Astrocyte (in vitro differentiated cells and primary cell): ENCODE measurements around the gene BDNF. TPM values are rescaled to one million over a fixed set of nuclear protein-coding genes. Genes with fewer than 3 reads are reported as not detected.

Experiments used
- DNase-seq: peaks from one replicate; pipeline ENCODE4 v3.0.0-alpha.2; 2010; ENCODE audit warnings: low read depth
- FAIRE-seq: peaks from 2 replicates; lab custom pipeline; 2011; peaks lifted over from hg19 to GRCh38; lab: Jason Lieb, UNC
- H2AFZ ChIP-seq: 2 replicates; pipeline ENCODE4 v1.6.0; 2012; ENCODE audit warnings: low read depth, low read length, inconsistent platforms
- H3K27ac ChIP-seq: 2 replicates; pipeline ENCODE4 v1.5.1; 2011; ENCODE audit warnings: low read depth, low read length, inconsistent platforms
- H3K27me3 ChIP-seq: 2 replicates; pipeline ENCODE4 v1.6.0; 2011; ENCODE audit warnings: low read length, inconsistent platforms; ENCODE audit not compliant: insufficient read depth
- H3K36me3 ChIP-seq: 2 replicates; pipeline ENCODE4 v1.5.1; 2011; ENCODE audit warnings: low read length, inconsistent platforms; ENCODE audit not compliant: insufficient read depth
- H3K4me1 ChIP-seq: 2 replicates; pipeline ENCODE4 v1.5.1; 2011; ENCODE audit warnings: low read length, inconsistent platforms; ENCODE audit not compliant: insufficient read depth
- H3K4me2 ChIP-seq: 2 replicates; pipeline ENCODE4 v1.6.0; 2012; ENCODE audit warnings: low read length, inconsistent platforms
- H3K4me3 ChIP-seq: 2 replicates; pipeline ENCODE4 v1.5.1; 2011; ENCODE audit warnings: low read depth, mild to moderate bottlenecking, low read length, inconsistent platforms; ENCODE audit not compliant: insufficient read depth
- H3K79me2 ChIP-seq: 2 replicates; pipeline ENCODE4 v1.6.0; 2012; ENCODE audit warnings: mild to moderate bottlenecking, low read length, inconsistent platforms; ENCODE audit not compliant: insufficient read depth
- H3K9ac ChIP-seq: 2 replicates; pipeline ENCODE4 v1.6.0; 2012; ENCODE audit warnings: mild to moderate bottlenecking, low read length, inconsistent platforms
- H3K9me3 ChIP-seq: 2 replicates; pipeline ENCODE4 v1.5.1; 2012; ENCODE audit warnings: low read depth, mild to moderate bottlenecking, low read length, inconsistent platforms; ENCODE audit not compliant: insufficient read depth
- H4K20me1 ChIP-seq: 2 replicates; pipeline ENCODE4 v1.6.0; 2012; ENCODE audit warnings: low read length, inconsistent platforms; ENCODE audit not compliant: insufficient read depth
- H3K27ac Mint-ChIP-seq: one replicate; pipeline ENCODE4 v1.8.0; 2021; ENCODE audit warnings: mild to moderate bottlenecking, mixed read lengths; ENCODE audit not compliant: unreplicated experiment
- H3K27me3 Mint-ChIP-seq: one replicate; pipeline ENCODE4 v1.8.0; 2021; ENCODE audit warnings: low read depth, mixed read lengths; ENCODE audit not compliant: unreplicated experiment
- H3K36me3 Mint-ChIP-seq: one replicate; pipeline ENCODE4 v1.8.0; 2021; ENCODE audit warnings: low read depth, mixed read lengths; ENCODE audit not compliant: unreplicated experiment
- H3K4me1 Mint-ChIP-seq: one replicate; pipeline ENCODE4 v1.8.0; 2021; ENCODE audit warnings: low read depth, mixed read lengths; ENCODE audit not compliant: unreplicated experiment
- H3K4me3 Mint-ChIP-seq: one replicate; pipeline ENCODE4 v1.8.0; 2021; ENCODE audit warnings: mild to moderate bottlenecking, moderate library complexity, mixed read lengths; ENCODE audit not compliant: unreplicated experiment
- H3K9me3 Mint-ChIP-seq: one replicate; pipeline ENCODE4 v1.8.0; 2021; ENCODE audit warnings: mild to moderate bottlenecking, mixed read lengths; ENCODE audit not compliant: unreplicated experiment
- EZH2 ChIP-seq: IDR thresholded peaks from 2 replicates; pipeline ENCODE4 v1.6.1; 2012; ENCODE audit warnings: mild to moderate bottlenecking, low read length, inconsistent platforms; ENCODE audit not compliant: insufficient read depth
- total RNA-seq: library from RNA; stranded (reverse); gene quantifications from 2 replicates; pipeline ENCODE4 v1.2.1, GENCODE V29; 2021
- TF ChIP-seq, protein P1 (sequence below): IDR thresholded peaks from 2 replicates; pipeline ENCODE4 v1.5.1; 2011; ENCODE audit warnings: low read depth, mild to moderate bottlenecking, inconsistent platforms, low read length, moderate library complexity; ENCODE audit not compliant: insufficient read depth

BDNF gene
- total RNA-seq, 1 donor from 2014 or later = 27.2 TPM

DNA sequence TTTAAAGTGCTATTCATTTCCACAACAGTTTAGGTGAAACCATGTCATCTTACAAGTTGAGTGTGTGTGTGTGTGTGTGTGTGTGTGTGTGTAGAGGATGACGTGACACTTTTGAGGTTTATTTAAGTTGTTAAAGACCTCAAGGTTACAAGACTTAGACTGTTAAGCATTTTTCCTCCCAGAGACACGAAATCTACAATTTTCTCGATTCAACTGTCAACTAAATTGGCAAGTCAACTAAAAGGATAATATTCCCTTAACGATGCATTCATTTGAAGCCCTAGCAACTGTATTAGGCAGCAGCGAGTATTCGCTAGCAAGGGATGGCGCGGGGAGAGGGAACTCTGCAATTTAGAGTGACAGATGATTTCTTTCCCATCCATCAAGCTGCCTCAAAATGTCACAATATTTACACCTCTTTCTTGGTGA lies 17.6 kb upstream of the BDNF start:
- H3K27me3 Mint-ChIP-seq = peaks cover 16% of the 10 kb centered on the region
- no peaks in the 10 kb centered on the region for H3K9me3 Mint-ChIP-seq
- Histone ChIP-seq H3K9ac (peak overlapping the region; percentile 91), H3K79me2 (no peaks in the 10 kb centered on the region), H3K27ac (no peak overlapping the region), H3K27me3 (peaks cover 12% of the 10 kb centered on the region), H3K9me3 (no peaks in the 10 kb centered on the region), H4K20me1 (no peaks in the 10 kb centered on the region), H2AFZ (peak overlapping the region; percentile 67), H3K4me2 (peak overlapping the region; percentile 99), H3K4me1 (peaks cover 21% of the 10 kb centered on the region), H3K4me3 (peak overlapping the region; percentile 82), H3K36me3 (no peaks in the 10 kb centered on the region)
- TF ChIP-seq EZH2 = no peak
- TF ChIP-seq, protein P1, sequence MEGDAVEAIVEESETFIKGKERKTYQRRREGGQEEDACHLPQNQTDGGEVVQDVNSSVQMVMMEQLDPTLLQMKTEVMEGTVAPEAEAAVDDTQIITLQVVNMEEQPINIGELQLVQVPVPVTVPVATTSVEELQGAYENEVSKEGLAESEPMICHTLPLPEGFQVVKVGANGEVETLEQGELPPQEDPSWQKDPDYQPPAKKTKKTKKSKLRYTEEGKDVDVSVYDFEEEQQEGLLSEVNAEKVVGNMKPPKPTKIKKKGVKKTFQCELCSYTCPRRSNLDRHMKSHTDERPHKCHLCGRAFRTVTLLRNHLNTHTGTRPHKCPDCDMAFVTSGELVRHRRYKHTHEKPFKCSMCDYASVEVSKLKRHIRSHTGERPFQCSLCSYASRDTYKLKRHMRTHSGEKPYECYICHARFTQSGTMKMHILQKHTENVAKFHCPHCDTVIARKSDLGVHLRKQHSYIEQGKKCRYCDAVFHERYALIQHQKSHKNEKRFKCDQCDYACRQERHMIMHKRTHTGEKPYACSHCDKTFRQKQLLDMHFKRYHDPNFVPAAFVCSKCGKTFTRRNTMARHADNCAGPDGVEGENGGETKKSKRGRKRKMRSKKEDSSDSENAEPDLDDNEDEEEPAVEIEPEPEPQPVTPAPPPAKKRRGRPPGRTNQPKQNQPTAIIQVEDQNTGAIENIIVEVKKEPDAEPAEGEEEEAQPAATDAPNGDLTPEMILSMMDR = no peak
- DNase-seq (no peak), FAIRE-seq (no peak)
- peak overlapping the region; percentile 93 for H3K27ac Mint-ChIP-seq
- H3K4me3 Mint-ChIP-seq = peak overlapping the region; percentile 91
- peaks cover 16% of the 10 kb centered on the region for H3K4me1 Mint-ChIP-seq
- H3K36me3 Mint-ChIP-seq = no peaks in the 10 kb centered on the region

GRCh38 chr11:27717377-27717776 lies 17.1 kb upstream of the BDNF start:
- H3K4me3 ChIP-seq = peak overlapping the region; percentile 82

DNA sequence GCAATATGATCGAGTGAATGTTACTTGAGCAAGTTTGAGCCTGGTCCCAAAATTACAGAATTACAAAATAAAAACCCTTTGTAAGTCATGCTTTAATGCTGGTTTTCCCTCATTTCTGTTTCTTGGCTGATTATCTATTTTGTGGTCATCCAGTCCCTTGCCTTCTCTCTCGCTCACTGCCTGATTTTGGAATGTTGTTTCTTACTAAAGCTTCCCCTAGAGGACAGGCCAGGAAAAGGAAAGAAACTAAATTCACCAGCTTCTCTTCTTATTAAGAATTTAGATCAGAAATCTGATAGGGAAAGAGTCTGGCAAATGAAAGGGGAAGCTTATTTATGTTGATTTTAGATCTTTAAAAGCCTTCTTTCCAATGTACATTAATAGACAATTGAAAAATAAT lies 16.6 kb upstream of the BDNF start:
- H3K4me3 Mint-ChIP-seq = no peak overlapping the region
- no peaks in the 10 kb centered on the region for H3K9me3 Mint-ChIP-seq
- H4K20me1 ChIP-seq = no peaks in the 10 kb centered on the region
- no peaks in the 10 kb centered on the region for H3K36me3 Mint-ChIP-seq
- H3K27me3 Mint-ChIP-seq = peaks cover 10% of the 10 kb centered on the region
- H2AFZ ChIP-seq = no peak overlapping the region
- no peak overlapping the region for H3K4me3 ChIP-seq
- peaks cover 13% of the 10 kb centered on the region for H3K4me1 Mint-ChIP-seq
- no peaks in the 10 kb centered on the region for H3K36me3 ChIP-seq
- H3K4me1 ChIP-seq = peaks cover 16% of the 10 kb centered on the region
- H3K27ac Mint-ChIP-seq = no peak overlapping the region
- no peak overlapping the region for H3K4me2 ChIP-seq
- H3K27me3 ChIP-seq = peaks cover 11% of the 10 kb centered on the region
- no peaks in the 10 kb centered on the region for H3K9me3 ChIP-seq
- TF ChIP-seq EZH2 = no peak
- TF ChIP-seq, protein P1 = peak; percentile 20
- H3K79me2 ChIP-seq = no peaks in the 10 kb centered on the region
- H3K27ac ChIP-seq = no peak overlapping the region
- no peak overlapping the region for H3K9ac ChIP-seq
- no peak for DNase-seq
- FAIRE-seq = peak; percentile 59

More at GRCh38 chr11:27717377-27717776, 17.1 kb upstream of the BDNF start:
- Histone ChIP-seq H3K4me2 (peak overlapping the region; percentile 99), H3K79me2 (no peaks in the 10 kb centered on the region), H3K27ac (no peak overlapping the region), H3K4me1 (peaks cover 20% of the 10 kb centered on the region), H4K20me1 (no peaks in the 10 kb centered on the region), H3K27me3 (peaks cover 12% of the 10 kb centered on the region), H3K9ac (no peak overlapping the region), H3K9me3 (no peaks in the 10 kb centered on the region), H2AFZ (peak overlapping the region; percentile 67), H3K36me3 (no peaks in the 10 kb centered on the region)
- Mint-ChIP-seq H3K36me3 (no peaks in the 10 kb centered on the region), H3K4me1 (peaks cover 16% of the 10 kb centered on the region), H3K4me3 (peak overlapping the region; percentile 91), H3K27ac (peak overlapping the region; percentile 93), H3K27me3 (peaks cover 16% of the 10 kb centered on the region), H3K9me3 (no peaks in the 10 kb centered on the region)
- FAIRE-seq = no peak
- TF ChIP-seq, protein P1 = peak; percentile 31
- no peak for TF ChIP-seq EZH2
- no peak for DNase-seq
